A549 (cell line): ENCODE data around the gene CMIP. TPM values are rescaled to one million over a fixed set of nuclear protein-coding genes. Genes with fewer than 3 reads are reported as not detected.

Source experiments
- ATAC-seq, 2 experiments: fragments of 200-7000 bp in 1 of 2; fragments of >200 bp in 1 of 2; cut with Nextera tagmentation in 1 of 2; cut with Tn5 transposase in 1 of 2; 3 replicates each; pipeline versions ENCODE4 v1.8.0 to v1.9.1; 2018 to 2020; ENCODE audit warnings: mild to moderate bottlenecking in 1 of 2, moderate library complexity in 1 of 2
- CTCF ChIA-PET: fragments of 300-600 bp; sonication (Branson Sonifier 250); formaldehyde crosslinking; extraction: SDS; loops from one replicate; lab custom pipeline; 2021; ENCODE audit warnings: antibody characterized with exemption, inconsistent platforms; lab: Yijun Ruan, JAX
- POLR2A ChIA-PET: fragments of 350-600 bp; formaldehyde crosslinking; extraction: SDS; loops from one replicate; lab custom pipeline; 2021; ENCODE audit warnings: antibody characterized with exemption, inconsistent platforms; lab: Yijun Ruan, JAX
- DNase-seq, 2 experiments: peaks; one replicate each; pipeline versions ENCODE4 v3.0.0 to v3.0.0-alpha.2; 2011 to 2016; ENCODE audit warnings: low read depth in 1 of 2, low spot score in 1 of 2
- FAIRE-seq: peaks from 2 replicates; lab custom pipeline; 2011; peaks lifted over from hg19 to GRCh38; lab: Jason Lieb, UNC
- H3K27ac ChIP-seq, 2 experiments: fragments of >200 bp; sonication (Bioruptor Twin); formaldehyde crosslinking; 3 replicates each; pipeline ENCODE4 v1.5.1; 2016 to 2017
- H3K4me1 ChIP-seq: fragments of >200 bp; sonication (Bioruptor Twin); formaldehyde crosslinking; 3 replicates; pipeline ENCODE4 v1.6.1; 2016
- H3K4me2 ChIP-seq: fragments of >200 bp; sonication (Bioruptor Twin); formaldehyde crosslinking; 3 replicates; pipeline ENCODE4 v1.6.1; 2016
- H3K4me3 ChIP-seq: fragments of >200 bp; sonication (Bioruptor Twin); formaldehyde crosslinking; 3 replicates; pipeline ENCODE4 v1.5.1; 2016
- H3K9me3 ChIP-seq: fragments of >200 bp; sonication (Bioruptor Twin); formaldehyde crosslinking; 3 replicates; pipeline ENCODE4 v1.6.1; 2016
- BCL3 ChIP-seq: fragments of >200 bp; sonication (Bioruptor Twin); formaldehyde crosslinking; IDR thresholded peaks from 3 replicates; pipeline ENCODE4 v1.6.1; 2016
- CHD2 ChIP-seq: fragments of 150-350 bp; IDR thresholded peaks from 2 replicates; pipeline ENCODE4 v1.6.1; 2014; ENCODE audit warnings: low read length; ENCODE audit not compliant: partially characterized antibody
- CTCF ChIP-seq: fragments of >200 bp; sonication (Bioruptor Twin); formaldehyde crosslinking; IDR thresholded peaks from 3 replicates; pipeline ENCODE4 v1.5.1; 2016
- EHF ChIP-seq: fragments of 250-450 bp; sonication (Bioruptor Pico); IDR thresholded peaks from 2 replicates; pipeline ENCODE4 v1.5.0; 2020; ENCODE audit warnings: mild to moderate bottlenecking
- ELK1 ChIP-seq: fragments of 150-350 bp; IDR thresholded peaks from 2 replicates; pipeline ENCODE4 v1.6.1; 2014; ENCODE audit warnings: low read depth, mild to moderate bottlenecking, low read length
- HOXA7 ChIP-seq: fragments of 250-450 bp; sonication (Bioruptor Pico); IDR thresholded peaks from 2 replicates; pipeline ENCODE4 v1.5.0; 2020; ENCODE audit warnings: mild to moderate bottlenecking, moderate library complexity
- JUN ChIP-seq, 2 experiments: fragments of >200 bp; sonication (Bioruptor Twin); formaldehyde crosslinking; IDR thresholded peaks; 2 replicates in 1 of 2; 3 replicates in 1 of 2; pipeline ENCODE4 v1.6.1; 2016 to 2017
- KDM5A ChIP-seq: fragments of 200-600 bp; sonication (generic); IDR thresholded peaks from 2 replicates; pipeline ENCODE4 v1.6.1; 2016; ENCODE audit warnings: antibody characterized with exemption, mild to moderate bottlenecking
- POLR2AphosphoS2 ChIP-seq: conservative IDR thresholded peaks from 2 replicates; pipeline ENCODE4 v1.6.1; 2012; ENCODE audit warnings: low read length, improper control_type of control experiment, inconsistent platforms
- TFCP2L1 ChIP-seq: fragments of 250-450 bp; sonication (Bioruptor Pico); IDR thresholded peaks from 2 replicates; pipeline ENCODE4 v1.5.0; 2021; ENCODE audit warnings: mild to moderate bottlenecking
- ZFP36 ChIP-seq: fragments of 450-650 bp; IDR thresholded peaks from 2 replicates; pipeline ENCODE4 v1.6.1; 2014; ENCODE audit warnings: borderline replicate concordance; ENCODE audit not compliant: partially characterized antibody
- ZNF302 ChIP-seq: fragments of 250-450 bp; sonication (Bioruptor Pico); IDR thresholded peaks from 2 replicates; pipeline ENCODE4 v1.9.0; 2021; ENCODE audit warnings: inconsistent platforms, mild to moderate bottlenecking, moderate library complexity
- WGBS: methylation state at CpG from one replicate; pipeline ENCODE4 v1.1.6; 2017; ENCODE audit errors: missing lambda C conversion rate; 5-methylcytosine and 5-hydroxymethylcytosine counted together
- polyA plus RNA-seq, 4 experiments: library from polyadenylated mRNA; depleted of rRNA in 3 of 4; stranded (reverse); fragments of >200 nt; fragmentation: RNase III in 1 of 4; extraction: RNeasy Plus Mini Kit Qiagen cat#74134 plus additional on column Dnase treatment in 1 of 4; gene quantifications; 2 replicates in 3 of 4; 3 replicates in 1 of 4; pipeline ENCODE4 v1.2.3, GENCODE V29; 2011 to 2017
- TF ChIP-seq, protein P1 (sequence below): fragments of 250-450 bp; sonication (Bioruptor Pico); IDR thresholded peaks from 2 replicates; pipeline ENCODE4 v1.5.0; 2021; ENCODE audit warnings: mild to moderate bottlenecking, moderate library complexity, borderline replicate concordance

Gene CMIP
- polyA plus RNA-seq, 2 of the 4 experiments (the other 2 are of a cell fraction), result 21.6 to 125 TPM

DNA sequence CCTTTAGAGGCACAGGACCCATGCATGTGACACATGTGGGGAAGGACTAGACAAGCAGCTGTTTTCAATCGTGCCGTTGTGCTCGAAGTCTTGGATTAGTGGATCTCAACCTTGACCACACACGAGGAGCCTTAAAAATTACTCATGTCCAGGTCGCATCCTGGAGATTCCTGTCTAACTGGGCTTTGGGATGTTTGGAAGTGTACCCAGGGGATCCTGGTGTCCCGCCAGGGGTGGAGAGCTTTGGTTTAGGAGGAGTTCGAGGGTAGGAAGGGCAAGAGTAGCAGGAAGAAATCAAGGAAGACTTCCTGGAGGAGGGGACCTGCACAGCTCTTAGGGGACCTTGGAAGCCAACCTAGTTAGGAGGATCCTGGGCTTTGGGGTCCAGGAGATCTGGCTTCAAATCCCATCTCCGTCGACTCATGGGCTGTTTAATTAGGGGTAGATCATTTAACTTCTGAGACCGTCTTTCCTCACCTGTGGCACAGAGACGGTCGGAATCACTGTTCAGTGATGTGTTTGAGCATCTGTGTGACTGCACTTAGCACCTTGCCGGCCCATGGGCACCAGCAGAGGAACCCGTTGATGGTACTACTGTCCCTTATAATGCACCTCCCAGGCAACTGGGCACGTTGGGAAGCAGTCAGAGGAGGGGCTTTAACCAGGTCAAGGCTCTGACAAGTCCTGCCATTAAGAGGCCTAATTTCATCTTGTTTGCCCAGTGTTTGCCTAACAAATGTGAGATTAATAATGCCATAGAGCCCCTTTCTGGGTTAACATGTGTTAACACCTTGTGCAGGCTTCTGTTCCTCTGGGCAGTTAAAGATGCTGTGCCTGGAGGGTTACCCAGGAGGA, 232.5 kb downstream of the CMIP start:
- TF ChIP-seq KDM5A, result no peak
- TF ChIP-seq ZFP36, result peak; percentile 92
- TF ChIP-seq JUN (IDR thresholded peaks at IDR 0.05), result 0 out of 5 replicates have a peak, but pooled peaks of 1 of the 2 experiments have one; percentile 3
- TF ChIP-seq CHD2, result no peak
- ChIA-PET CTCF (interaction anchor here (0.7 to 1.5 kb wide), 4 partner anchors 12 to 274 kb away, joined by 3 to 4 read pairs (median 3); no protein-coding TSS in a partner anchor), POLR2A (no interaction called here)
- WGBS, result 89% methylated on average over 15 of the region's 15 CpGs
- H3K4me1 ChIP-seq, result peaks cover 4% of the 10 kb centered on the region; the same call in 1 of the 3 replicates
- FAIRE-seq, result no peak
- no peak overlapping the region for H3K4me2 ChIP-seq
- DNase-seq, result no peak
- H3K4me3 ChIP-seq, result no peak overlapping the region
- no peak for ATAC-seq
- no peaks in the 10 kb centered on the region for H3K9me3 ChIP-seq
- 0 out of 6 replicates have a peak overlapping the region, but pooled peaks of 1 of the 2 experiments have one; percentile 12 for H3K27ac ChIP-seq

- no peak overlapping the region for H3K4me2 ChIP-seq
- TF ChIP-seq POLR2AphosphoS2 (no peak), TFCP2L1 (CRISPR knock-in tag) (no peak), ELK1 (no peak), EHF (CRISPR knock-in tag) (no peak), ZNF302 (CRISPR knock-in tag) (no peak), JUN (IDR thresholded peaks at IDR 0.05) (no peak), BCL3 (no peak), HOXA7 (no peak), CTCF (no peak)
- TF ChIP-seq, protein P1, sequence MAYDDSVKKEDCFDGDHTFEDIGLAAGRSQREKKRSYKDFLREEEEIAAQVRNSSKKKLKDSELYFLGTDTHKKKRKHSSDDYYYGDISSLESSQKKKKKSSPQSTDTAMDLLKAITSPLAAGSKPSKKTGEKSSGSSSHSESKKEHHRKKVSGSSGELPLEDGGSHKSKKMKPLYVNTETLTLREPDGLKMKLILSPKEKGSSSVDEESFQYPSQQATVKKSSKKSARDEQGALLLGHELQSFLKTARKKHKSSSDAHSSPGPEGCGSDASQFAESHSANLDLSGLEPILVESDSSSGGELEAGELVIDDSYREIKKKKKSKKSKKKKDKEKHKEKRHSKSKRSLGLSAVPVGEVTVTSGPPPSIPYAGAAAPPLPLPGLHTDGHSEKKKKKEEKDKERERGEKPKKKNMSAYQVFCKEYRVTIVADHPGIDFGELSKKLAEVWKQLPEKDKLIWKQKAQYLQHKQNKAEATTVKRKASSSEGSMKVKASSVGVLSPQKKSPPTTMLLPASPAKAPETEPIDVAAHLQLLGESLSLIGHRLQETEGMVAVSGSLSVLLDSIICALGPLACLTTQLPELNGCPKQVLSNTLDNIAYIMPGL (CRISPR knock-in tag), result no peak
- TF ChIP-seq, all 56 proteins: peak for 0
- ChIA-PET CTCF (interaction anchor here (0.6 to 2.3 kb wide), 3 partner anchors 13 to 51 kb away, joined by 3 to 9 read pairs (median 3); no protein-coding TSS in a partner anchor), POLR2A (no interaction called here)
- Histone ChIP-seq H3K9me3 (no peaks in the 10 kb centered on the region), H3K4me1 (peaks cover 4% of the 10 kb centered on the region; the same call in 1 of the 3 replicates), H3K4me3 (no peak overlapping the region), H3K27ac (no peak overlapping the region)
- ATAC-seq, result no peak; a peak in 2 of 6 replicates
- no peak for DNase-seq
- WGBS, result 80% methylated on average over 14 of the region's 35 CpGs
- FAIRE-seq, result no peak
Measured at GRCh38 chr16:81678326-81679095, 233.9 kb downstream of the CMIP start.
